HG03558 (cell line): ENCODE measurements around the gene C3orf49.

ENCODE experiments used
- ATAC-seq: cut with Tn5 transposase; IDR thresholded peaks from one replicate; pipeline ENCODE4 v1.9.1; 2021; ENCODE audit warnings: moderate number of reproducible peaks; ENCODE audit not compliant: unreplicated experiment; ENCODE audit errors: extremely low read depth

The C3orf49 gene

GRCh38 chr3:63877737-63878393, 58.8 kb downstream of the C3orf49 start:
- ATAC-seq = no peak

GRCh38 chr3:63878394-63879060, 59.4 kb downstream of the C3orf49 start:
- no peak for ATAC-seq

GRCh38 chr3:63880653-63881052, 61.6 kb downstream of the C3orf49 start:
- ATAC-seq = no peak

- ATAC-seq = no peak
Measured at GRCh38 chr3:63886858-63887257, 67.8 kb downstream of the C3orf49 start.

- no peak for ATAC-seq
Measured at GRCh38 chr3:63891518-63891917, 72.4 kb downstream of the C3orf49 start.

- ATAC-seq = no peak
Measured at GRCh38 chr3:63892773-63893352, 73.8 kb downstream of the C3orf49 start.

- no peak for ATAC-seq
Measured at GRCh38 chr3:63895422-63896189, 76.5 kb downstream of the C3orf49 start.

GRCh38 chr3:63896332-63897030, 77.4 kb downstream of the C3orf49 start:
- ATAC-seq = no peak
